Activated effector memory CD4-positive, alpha-beta T cell treated with anti-CD3 and anti-CD28 coated beads, Interleukin-2, amount 50 U/mL, for 16 hours (primary cell): ENCODE results near the gene GALK2.

ENCODE experiments used
- DNase-seq: peaks from one replicate; pipeline ENCODE4 v3.0.0-alpha.2; 2020

GALK2 gene

DNA sequence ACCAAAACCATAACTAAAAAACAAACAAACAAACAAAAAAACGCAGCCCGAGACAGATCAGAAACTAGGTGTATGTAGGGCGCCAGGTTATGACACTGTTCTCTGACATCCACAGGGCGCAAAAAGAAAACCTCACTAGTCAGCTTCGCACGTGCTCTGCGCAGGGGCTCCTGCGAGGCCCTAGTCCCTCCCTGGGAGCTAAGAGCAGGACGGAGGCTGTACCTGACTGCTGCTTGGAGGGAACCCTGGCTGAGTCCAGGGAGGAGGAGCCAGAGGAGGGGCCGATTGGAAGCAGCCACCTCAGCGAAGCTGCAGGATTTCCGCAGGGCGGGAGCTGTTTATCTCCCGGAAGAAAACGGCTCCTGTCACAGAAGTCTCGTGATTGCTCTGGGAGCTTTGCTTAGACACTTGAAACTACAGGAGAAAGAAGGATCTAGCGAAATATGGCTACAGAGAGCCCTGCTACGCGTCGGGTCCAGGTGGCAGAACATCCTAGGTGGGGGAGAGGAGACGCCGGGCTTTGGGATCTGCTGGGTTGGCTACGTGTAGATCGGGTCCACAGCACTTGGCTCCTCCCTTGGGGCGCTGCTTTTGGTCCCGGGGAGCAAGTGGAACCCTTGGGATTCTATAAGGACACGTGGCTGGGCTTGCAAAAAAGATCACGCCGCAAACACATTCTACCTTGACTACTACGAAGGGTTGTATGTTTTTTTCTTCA is at the start of gene GALK2:
Gene GALK2, plus strand, starts transcription at position 368 of the 718 bp plus-strand sequence. Its CDS starts 76 bp downstream, at position 444.
- DNase-seq: peak; percentile 93

GRCh38 chr15:49120832-49121231 is 49.2 kb upstream of the GALK2 start:
- DNase-seq: no peak

DNA sequence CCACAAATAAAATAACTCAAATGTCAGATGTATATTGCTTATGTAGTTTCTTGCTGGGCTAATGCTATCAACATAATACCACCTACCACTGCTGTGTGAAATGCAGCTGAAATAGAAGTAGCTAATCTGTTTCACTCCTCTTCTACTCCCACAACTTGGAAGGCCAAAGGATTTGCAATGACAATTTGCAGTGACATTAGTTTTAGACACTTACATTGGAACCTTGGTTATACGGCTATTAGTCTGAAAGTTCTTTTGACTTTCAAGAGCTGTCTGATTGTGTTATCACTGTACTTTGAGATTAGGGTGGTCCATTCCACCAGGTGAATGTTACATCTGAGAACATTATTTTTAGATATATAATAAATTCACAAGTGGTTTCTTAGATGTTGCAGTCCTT is 48.1 kb upstream of the GALK2 start:
- no peak for DNase-seq

GRCh38 chr15:49122541-49123062 is 47.4 kb upstream of the GALK2 start:
- DNase-seq: no peak

DNA sequence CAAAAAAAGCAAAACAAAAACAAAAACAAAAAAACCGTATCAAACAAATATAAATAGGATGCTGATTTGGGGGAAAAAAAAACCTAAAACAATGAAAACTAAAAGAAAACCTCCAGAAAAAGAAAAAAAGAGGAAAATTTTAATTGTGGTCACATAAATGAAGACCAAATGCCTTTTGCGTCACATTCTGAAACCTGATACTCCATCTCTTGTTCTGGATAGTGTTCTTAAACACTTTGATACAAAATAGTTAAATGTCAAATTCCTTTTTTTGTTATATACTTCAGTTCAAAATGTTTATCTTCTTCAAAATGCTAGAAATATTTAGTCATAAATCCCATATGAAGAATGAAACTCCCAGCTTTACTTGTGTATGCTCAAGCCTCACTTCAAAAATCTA is 45.7 kb upstream of the GALK2 start:
- no peak for DNase-seq

- DNase-seq: no peak
These were observed 38.6 kb upstream of the GALK2 start for GRCh38 chr15:49131403-49131802.

- no peak for DNase-seq
These were observed 35.2 kb upstream of the GALK2 start for GRCh38 chr15:49134683-49135341.

GRCh38 chr15:49135342-49135857 is 34.6 kb upstream of the GALK2 start:
- DNase-seq: no peak

GRCh38 chr15:49135911-49136310 is 34.1 kb upstream of the GALK2 start:
- DNase-seq: no peak

DNA sequence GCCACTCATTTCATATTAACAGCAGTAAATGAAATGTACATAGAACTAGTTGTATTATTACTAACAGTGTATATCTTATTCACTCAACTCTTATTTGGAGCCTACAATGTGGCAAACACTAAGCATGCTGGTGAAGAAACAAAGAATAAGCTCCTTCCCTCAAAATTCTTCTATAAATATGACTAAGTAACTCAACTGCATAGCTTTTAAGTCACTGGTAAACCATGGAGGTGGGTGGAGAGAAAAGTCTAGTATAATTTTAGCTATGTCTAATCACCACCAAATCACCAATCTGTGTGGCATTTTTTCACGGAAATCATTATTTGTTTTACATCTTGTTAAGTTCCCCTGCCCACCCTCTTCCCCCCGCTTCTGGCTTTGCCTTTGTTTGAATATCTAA is 32.2 kb upstream of the GALK2 start:
- no peak for DNase-seq

- DNase-seq: no peak
These were observed 24.1 kb upstream of the GALK2 start for GRCh38 chr15:49145651-49146609.

- DNase-seq: no peak
These were observed 21.7 kb upstream of the GALK2 start for GRCh38 chr15:49148298-49148697.

DNA sequence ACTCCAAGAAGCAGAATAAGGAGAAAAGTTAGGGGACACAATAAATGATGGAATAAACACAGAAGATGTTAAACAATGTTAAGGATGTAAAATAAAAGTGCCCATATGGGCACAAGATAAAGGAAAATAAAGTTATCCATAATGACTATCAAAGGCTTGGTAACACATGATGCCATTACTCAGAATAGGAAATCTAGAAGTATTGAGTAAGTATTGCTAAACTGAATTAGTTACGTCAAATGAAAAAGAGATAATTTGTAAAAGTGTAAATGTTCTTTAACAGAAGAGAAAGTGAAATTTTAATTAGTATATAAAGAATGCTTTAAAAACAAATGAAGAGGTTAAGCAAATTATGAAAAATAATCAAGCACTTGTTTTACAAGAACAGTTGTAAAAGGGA is 21.3 kb upstream of the GALK2 start:
- no peak for DNase-seq

DNA sequence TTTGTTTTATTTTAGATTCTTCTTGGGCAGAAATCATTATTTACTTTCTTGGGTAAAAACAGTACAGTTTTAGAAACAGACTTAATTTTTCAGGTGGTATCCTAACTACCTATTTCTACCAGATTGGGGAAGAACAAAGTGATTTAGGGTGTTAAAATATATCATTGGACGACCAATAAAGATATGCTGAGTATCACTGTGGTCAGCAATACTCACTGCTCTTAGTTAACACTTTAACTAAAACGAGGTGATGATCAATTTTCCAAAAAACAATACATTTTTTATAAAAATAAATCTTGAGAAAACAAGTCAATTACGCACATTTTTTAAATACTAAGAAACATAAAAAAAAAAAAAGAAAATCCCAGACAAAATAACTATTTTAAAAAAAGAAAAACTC is 18.2 kb upstream of the GALK2 start:
- no peak for DNase-seq

DNA sequence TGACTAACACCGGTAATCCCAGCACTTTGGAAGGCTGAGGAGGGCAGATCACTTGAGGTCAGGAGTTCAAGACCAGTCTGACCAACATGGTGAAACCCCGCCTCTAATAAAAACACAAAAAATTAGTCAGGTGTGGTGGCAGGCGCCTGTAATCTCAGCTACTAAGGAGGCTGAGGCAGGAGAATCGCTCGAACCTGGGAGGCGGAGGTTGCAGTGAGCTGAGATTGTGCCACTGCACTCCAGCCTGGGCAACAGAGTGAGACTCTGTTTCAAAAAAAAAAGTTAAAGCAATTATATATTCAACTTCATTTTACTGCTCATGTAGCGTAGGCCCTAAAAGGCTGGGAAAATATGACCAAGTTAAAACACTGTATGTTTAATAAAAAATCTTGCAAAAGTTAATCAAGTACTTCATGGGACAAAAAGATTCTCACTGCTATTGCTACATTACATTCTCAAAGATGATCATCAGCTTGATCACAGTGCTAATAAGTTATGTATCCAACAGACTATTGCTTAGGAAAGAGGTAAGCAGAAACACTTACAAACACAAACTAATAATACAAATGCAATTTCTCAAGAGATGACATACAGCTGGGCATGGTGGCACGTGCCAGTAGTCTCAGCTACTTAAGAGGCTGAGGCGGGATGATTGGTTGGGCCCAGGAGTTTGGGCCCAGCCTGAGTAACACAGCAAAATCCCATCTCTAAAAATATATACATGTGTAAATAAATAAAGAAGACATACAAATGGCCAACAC is 17.3 kb upstream of the GALK2 start:
- DNase-seq: no peak

DNA sequence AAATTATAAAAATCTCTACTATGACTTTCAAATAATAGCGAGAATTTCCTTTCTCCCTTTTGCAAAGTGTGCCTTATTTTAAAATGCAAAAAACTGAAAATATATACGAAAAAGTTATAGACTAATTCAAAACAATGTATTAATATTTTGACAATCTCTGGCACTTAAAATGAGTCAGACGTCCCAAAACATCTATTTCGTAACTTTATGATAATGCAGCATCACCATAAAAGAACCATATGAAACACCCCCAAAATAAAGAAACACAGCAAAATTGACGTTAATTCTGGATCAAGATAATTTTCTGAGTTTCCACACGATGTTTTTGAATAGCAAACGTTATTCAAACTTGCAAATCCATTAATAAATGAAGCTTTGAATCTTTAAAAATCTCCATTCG is 15.7 kb upstream of the GALK2 start:
- DNase-seq: no peak

- DNase-seq: no peak
These were observed 15.3 kb upstream of the GALK2 start for GRCh38 chr15:49154799-49155109.

DNA sequence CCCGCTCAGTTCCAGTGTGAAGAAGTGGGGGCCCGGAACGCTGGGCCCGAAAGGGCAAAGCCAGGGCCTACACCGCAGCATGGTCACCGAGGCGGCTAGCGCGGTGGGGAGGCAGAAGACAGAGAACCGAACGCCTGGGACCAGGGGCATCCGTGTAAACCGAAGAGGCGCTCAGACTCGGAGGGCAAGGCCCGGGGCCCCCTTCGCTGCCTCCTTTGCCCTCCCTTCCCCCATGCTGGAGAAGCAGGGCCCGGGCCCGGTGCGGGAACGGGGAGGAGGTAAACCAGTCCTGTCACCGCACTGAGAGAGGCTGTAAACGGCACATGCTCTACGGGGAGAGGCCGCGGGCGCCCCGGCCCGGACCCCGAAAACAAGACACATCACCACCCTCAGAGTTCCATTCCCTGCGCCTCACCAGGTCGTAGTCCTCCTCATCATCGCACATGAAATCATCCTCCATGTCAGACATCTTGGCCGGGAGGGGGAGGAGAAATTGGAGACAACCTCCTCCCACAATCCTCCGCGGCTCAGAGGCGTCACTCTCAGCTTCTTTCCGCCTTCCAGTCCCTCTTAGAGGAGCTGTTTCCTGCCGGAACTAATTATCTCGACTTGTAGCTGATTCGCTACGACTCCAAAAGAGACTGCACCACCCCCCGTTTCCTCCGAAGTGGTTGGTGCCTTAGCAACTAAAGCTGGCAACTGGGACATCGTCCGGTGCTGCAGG is 14.8 kb upstream of the GALK2 start, which contains the start of gene COPS2:
Gene COPS2, minus strand, starts transcription at position 490 of the 724 bp plus-strand sequence. Its CDS starts 21 bp downstream, at position 469.
- DNase-seq: peak; percentile 97

- DNase-seq: peak; percentile 68
These were observed 14.0 kb upstream of the GALK2 start for GRCh38 chr15:49155834-49156627.

- DNase-seq: no peak
These were observed 6.4 kb upstream of the GALK2 start for GRCh38 chr15:49163678-49164077.

DNA sequence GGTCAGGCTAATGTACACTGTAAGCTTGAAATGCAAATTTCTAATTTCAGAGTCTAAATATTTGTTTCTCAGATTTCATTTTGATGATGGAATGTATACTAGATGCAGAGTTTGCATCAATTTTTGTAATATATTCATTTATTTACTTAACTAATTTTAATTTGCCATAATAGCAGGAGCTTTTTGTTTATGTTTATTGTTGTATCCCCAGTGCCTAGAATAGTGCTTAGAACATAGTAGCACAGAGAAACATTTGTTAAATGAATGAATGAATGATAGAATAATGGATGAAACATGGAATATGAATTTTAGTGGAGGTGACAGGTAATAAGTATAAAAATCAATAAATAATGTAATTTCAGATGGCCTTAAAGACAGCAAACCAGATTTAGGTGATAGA is 5.2 kb upstream of the GALK2 start:
- no peak for DNase-seq
